Spleen (tissue), 11 donors: Measurements from ENCODE around the gene RET. TPM values are rescaled to one million over a fixed set of nuclear protein-coding genes. Genes with fewer than 3 reads are reported as not detected.
"Not testable (repeated sequence)": the region's sequence is repeated elsewhere in the genome, so short reads cannot be mapped to it uniquely, and the experiment has no call there.

ENCODE experiments used
- DNase-seq: peaks from one replicate; pipeline ENCODE4 v3.0.0-alpha.2; 2020
- H3K27ac ChIP-seq, 8 donors: fragments of 200-600 bp; sonication (generic) in 7 of 8; 1 replicate in 4 of 8; 2 replicates in 4 of 8; pipeline versions ENCODE4 v1.5.0 to v1.8.0; 2016 to 2021; ENCODE audit warnings: inconsistent platforms in 4 of 8, mild to moderate bottlenecking in 4 of 8, moderate library complexity in 1 of 8
- H3K27me3 ChIP-seq, 7 donors: fragments of 200-600 bp; sonication (generic) in 6 of 7; replicated peaks in 1 of 7; 1 replicate in 4 of 7; 2 replicates in 3 of 7; pipeline versions ENCODE4 v1.5.0 to v1.8.0; 2016 to 2021; ENCODE audit warnings: inconsistent platforms in 3 of 7, mild to moderate bottlenecking in 1 of 7
- H3K36me3 ChIP-seq, 6 donors: fragments of 200-600 bp; sonication (generic) in 5 of 6; 1 replicate in 4 of 6; 2 replicates in 2 of 6; pipeline versions ENCODE4 v1.5.0 to v1.8.0; 2016 to 2021; ENCODE audit warnings: inconsistent platforms in 2 of 6
- H3K4me1 ChIP-seq, 6 donors: fragments of 200-600 bp; sonication (generic) in 5 of 6; 1 replicate in 3 of 6; 2 replicates in 3 of 6; pipeline versions ENCODE4 v1.5.0 to v1.8.0; 2016 to 2021; ENCODE audit warnings: inconsistent platforms in 3 of 6
- H3K4me3 ChIP-seq, 8 donors: fragments of 200-600 bp; sonication (generic) in 7 of 8; 1 replicate in 4 of 8; 2 replicates in 4 of 8; pipeline versions ENCODE4 v1.5.0 to v1.8.0; 2016 to 2021; ENCODE audit warnings: inconsistent platforms in 4 of 8, mild to moderate bottlenecking in 4 of 8, moderate library complexity in 2 of 8
- H3K9me3 ChIP-seq, 8 donors: fragments of 200-600 bp; sonication (generic) in 7 of 8; 1 replicate in 4 of 8; 2 replicates in 4 of 8; pipeline versions ENCODE4 v1.5.0 to v1.8.0; 2016 to 2021; ENCODE audit warnings: inconsistent platforms in 4 of 8
- CTCF ChIP-seq, 11 experiments: fragments of 200-600 bp in 7 of 11; fragments of 450-650 bp in 4 of 11; sonication (generic) in 4 of 11; IDR thresholded peaks in 8 of 11; conservative IDR thresholded peaks in 3 of 11; 1 replicate in 7 of 11; 2 replicates in 4 of 11; pipeline versions ENCODE4 v1.4.0 to v1.8.0; 2016 to 2021; ENCODE audit warnings: antibody characterized with exemption in 11 of 11, inconsistent platforms in 4 of 11, mild to moderate bottlenecking in 1 of 11
- POLR2A ChIP-seq, 3 donors: fragments of 450-650 bp; IDR thresholded peaks; one replicate each; pipeline ENCODE4 v1.5.1; 2017; ENCODE audit warnings: antibody characterized with exemption in 3 of 3, mild to moderate bottlenecking in 1 of 3
- POLR2AphosphoS5 ChIP-seq, 3 donors: sonication (generic); formaldehyde crosslinking; IDR thresholded peaks; one replicate each; pipeline ENCODE4 v1.5.1; 2017; ENCODE audit warnings: antibody characterized with exemption in 3 of 3
- WGBS, 5 donors: extraction: QIAGEN DNeasy Blood & Tissue Kit in 3 of 5; methylation state at CpG; one replicate each; pipeline versions ENCODE4 v1.1.5 to v1.1.7; 2013 to 2018; 5-methylcytosine and 5-hydroxymethylcytosine counted together
- intact Hi-C: fragments of 100-400 bp; cut with DNase I; formaldehyde crosslinking; loops from one replicate; pipeline ENCODE4 v1.15.0; 2023; ENCODE audit warnings: low total_unique reads
- polyA plus RNA-seq, 3 donors: library from polyadenylated mRNA; stranded (reverse); fragments of 200-250 nt; gene quantifications; one replicate each; pipeline ENCODE4 v1.2.1, GENCODE V29; 2013
- total RNA-seq, 7 donors: library from RNA; depleted of rRNA in 3 of 7; stranded (reverse); fragments of >200 nt in 3 of 7; fragmentation: NEBNext Ultra II Directional in 4 of 7; extraction: Animal tissue kit (Norgen Biotek cat#: 25700) in 4 of 7; gene quantifications; one replicate each; pipeline versions ENCODE4 v1.1.0 to v1.2.1, GENCODE V29; 2016 to 2021
- donor health status: healthy with polysubstance abuse.
- donor health status: DM: no; HTN: no; CAD: no; lungs with moderate emphysema.
- donor health status: DM: no; HTN: no; CAD: no.
- donor health status: Bipolar disorder and iron deficiency.
- donor health status: healthy.
- donor health status: DM: no; HTN: no; CAD: no.
- donor health status: DM: yes; HTN: yes; CAD: no.

The RET gene
- total and polyA plus RNA-seq, 10 donors, result 0.02 to 0.54 (median 0.31) TPM; not detected in 2

DNA sequence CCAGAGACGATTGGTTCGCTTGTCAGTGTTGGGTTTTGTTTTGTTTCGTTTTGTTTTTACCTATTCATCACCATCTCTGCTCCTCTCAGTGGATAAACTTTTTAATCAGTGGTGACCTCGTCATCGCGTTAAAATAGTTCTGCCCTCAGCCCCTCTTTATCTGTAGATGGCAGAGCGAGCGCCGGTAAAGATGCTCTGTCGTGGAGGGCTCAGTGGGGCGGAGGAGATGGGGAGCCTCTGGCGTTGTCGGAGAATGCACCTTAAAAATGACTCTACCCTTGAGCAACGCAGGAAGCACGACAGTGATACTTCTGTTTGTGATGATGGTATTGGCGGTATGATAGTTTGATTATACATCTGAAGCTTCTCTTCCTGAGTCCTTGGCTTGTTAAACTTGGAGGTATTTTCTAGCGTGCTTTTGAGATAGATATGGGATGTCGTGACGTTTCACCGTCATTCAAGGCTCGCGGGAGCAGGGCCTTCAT lies 61.9 kb downstream of the RET start:
- DNase-seq, result peak; percentile 85
- Histone ChIP-seq H3K27ac (peak overlapping the region; percentile 74 to 98 (median 97)), H3K4me1 (peaks cover 24 to 76% (median 51%) of the 10 kb centered on the region in 6 donors), H3K9me3 (no peaks in the 10 kb centered on the region), H3K4me3 (peak overlapping the region; percentile 63 to 92 (median 86)), H3K27me3 (no peaks in the 10 kb centered on the region), H3K36me3 (no peaks in the 10 kb centered on the region)
- intact Hi-C loops, result no loop called here
- TF ChIP-seq CTCF (IDR thresholded peaks at IDR 0.05 in 8 of 11, conservative IDR thresholded peaks at IDR 0.05 in 3 of 11), result peak in 3 of 11 experiments; percentile 6 to 26 (median 14)
- no peak for TF ChIP-seq POLR2A (IDR thresholded peaks at IDR 0.05)
- peak in 1 of 3 donors; percentile 78 for TF ChIP-seq POLR2AphosphoS5 (IDR thresholded peaks at IDR 0.05)
- WGBS, 5 donors, result 0 to 1% (median 0%) methylated on average over 22 of the region's 22 CpGs

GRCh38 chr10:43141421-43141820 lies 64.6 kb downstream of the RET start:
- 73 to 88% (median 84%) methylated on average over 5 of the region's 5 CpGs for WGBS, 5 donors
- Histone ChIP-seq H3K27me3 (no peaks in the 10 kb centered on the region), H3K27ac (peak overlapping the region in 6 of 8 donors; percentile 97 to 98 (median 98)), H3K4me1 (peaks cover 24 to 91% (median 70%) of the 10 kb centered on the region in 6 donors), H3K9me3 (no peaks in the 10 kb centered on the region), H3K4me3 (peak overlapping the region in 1 of 8 donors; percentile 92), H3K36me3 (no peaks in the 10 kb centered on the region)
- no peak for DNase-seq
- intact Hi-C loops, result no loop called here
- TF ChIP-seq POLR2AphosphoS5 (IDR thresholded peaks at IDR 0.05) (no peak), CTCF (IDR thresholded peaks at IDR 0.05 in 8 of 11, conservative IDR thresholded peaks at IDR 0.05 in 3 of 11) (no peak), POLR2A (IDR thresholded peaks at IDR 0.05) (no peak)

DNA sequence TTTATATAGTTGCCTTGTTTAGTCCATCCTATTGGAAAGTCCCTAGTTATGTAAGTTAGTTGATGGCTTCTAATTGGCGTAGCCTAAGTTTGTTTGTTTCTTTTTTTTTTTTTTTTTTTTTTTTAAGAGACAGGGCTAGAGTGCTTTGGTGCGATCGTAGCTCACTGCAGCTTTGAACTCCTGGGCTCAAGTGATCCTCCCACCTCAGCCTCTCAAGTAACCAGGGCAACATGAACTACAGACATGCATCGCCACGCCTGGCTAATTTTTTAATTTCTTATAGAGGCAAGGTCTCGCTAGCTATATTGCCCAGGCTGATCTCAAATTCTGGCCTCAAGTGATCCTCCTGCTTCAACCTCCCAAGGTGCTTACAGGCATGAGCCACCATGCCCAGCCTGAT lies 68.4 kb downstream of the RET start:
- no peak for DNase-seq
- Histone ChIP-seq H3K27ac (no peak overlapping the region), H3K4me1 (peaks cover 6 to 75% (median 49%) of the 10 kb centered on the region in 6 donors), H3K27me3 (no peaks in the 10 kb centered on the region), H3K36me3 (no peaks in the 10 kb centered on the region), H3K9me3 (peaks cover 0 to 15% (median 11%) of the 10 kb centered on the region in 8 donors), H3K4me3 (no peak overlapping the region)
- WGBS, 5 donors, result 67 to 89% (median 81%) methylated on average over 6 of the region's 6 CpGs
- TF ChIP-seq POLR2A (IDR thresholded peaks at IDR 0.05) (no peak), POLR2AphosphoS5 (IDR thresholded peaks at IDR 0.05) (no peak), CTCF (IDR thresholded peaks at IDR 0.05 in 8 of 11, conservative IDR thresholded peaks at IDR 0.05 in 3 of 11) (no peak)
- intact Hi-C loops, result no loop called here

GRCh38 chr10:43145936-43146335 lies 69.1 kb downstream of the RET start:
- H3K36me3 ChIP-seq, DNase-seq, intact Hi-C loops, H3K27me3 ChIP-seq, H3K4me3 ChIP-seq: not testable (repeated sequence)
- peaks cover 0 to 15% (median 11%) of the 10 kb centered on the region in 8 donors for H3K9me3 ChIP-seq
- H3K4me1 ChIP-seq, result peaks cover 6 to 75% (median 47%) of the 10 kb centered on the region in 6 donors
- peak overlapping the region in 2 of 8 donors; percentile 23 to 31 for H3K27ac ChIP-seq
- 81 to 94% (median 86%) methylated on average over 1 of the region's 1 CpG for WGBS, 5 donors
